PC-3 (cell line): ENCODE data around the gene GPR15.

Source experiments
- EZH2 ChIP-seq: fragments of 300-600 bp; sonication (generic); IDR thresholded peaks from one replicate; pipeline ENCODE4 v1.6.1; 2017; ENCODE audit warnings: antibody characterized with exemption, mild to moderate bottlenecking, low read length; ENCODE audit not compliant: unreplicated experiment
- TF ChIP-seq, protein P1 (sequence below): fragments of 300-600 bp; sonication (generic); conservative IDR thresholded peaks from 2 replicates; pipeline ENCODE4 v1.5.1; 2017; ENCODE audit warnings: antibody characterized with exemption, low read depth, mild to moderate bottlenecking, low read length

GRCh38 chr3:98581474-98581873 is 49.7 kb downstream of the GPR15 start:
- TF ChIP-seq, protein P1, sequence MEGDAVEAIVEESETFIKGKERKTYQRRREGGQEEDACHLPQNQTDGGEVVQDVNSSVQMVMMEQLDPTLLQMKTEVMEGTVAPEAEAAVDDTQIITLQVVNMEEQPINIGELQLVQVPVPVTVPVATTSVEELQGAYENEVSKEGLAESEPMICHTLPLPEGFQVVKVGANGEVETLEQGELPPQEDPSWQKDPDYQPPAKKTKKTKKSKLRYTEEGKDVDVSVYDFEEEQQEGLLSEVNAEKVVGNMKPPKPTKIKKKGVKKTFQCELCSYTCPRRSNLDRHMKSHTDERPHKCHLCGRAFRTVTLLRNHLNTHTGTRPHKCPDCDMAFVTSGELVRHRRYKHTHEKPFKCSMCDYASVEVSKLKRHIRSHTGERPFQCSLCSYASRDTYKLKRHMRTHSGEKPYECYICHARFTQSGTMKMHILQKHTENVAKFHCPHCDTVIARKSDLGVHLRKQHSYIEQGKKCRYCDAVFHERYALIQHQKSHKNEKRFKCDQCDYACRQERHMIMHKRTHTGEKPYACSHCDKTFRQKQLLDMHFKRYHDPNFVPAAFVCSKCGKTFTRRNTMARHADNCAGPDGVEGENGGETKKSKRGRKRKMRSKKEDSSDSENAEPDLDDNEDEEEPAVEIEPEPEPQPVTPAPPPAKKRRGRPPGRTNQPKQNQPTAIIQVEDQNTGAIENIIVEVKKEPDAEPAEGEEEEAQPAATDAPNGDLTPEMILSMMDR, result no peak
- no peak for TF ChIP-seq EZH2
